ENCODE results near the gene TAT. TPM values are rescaled to one million over a fixed set of nuclear protein-coding genes. Genes with fewer than 3 reads are reported as not detected.
A peak's percentile ranks its signal among the peaks of the same experiment; 100 is the strongest.
"Not testable (repeated sequence)": the region's sequence is repeated elsewhere in the genome, so short reads cannot be mapped to it uniquely, and the experiment has no call there.

Gene TAT
- not detected for total RNA-seq
- polyA plus RNA-seq = not detected
- 0 to 0.09 (median 0) reads per million in 6 experiments for total RNA-seq

DNA sequence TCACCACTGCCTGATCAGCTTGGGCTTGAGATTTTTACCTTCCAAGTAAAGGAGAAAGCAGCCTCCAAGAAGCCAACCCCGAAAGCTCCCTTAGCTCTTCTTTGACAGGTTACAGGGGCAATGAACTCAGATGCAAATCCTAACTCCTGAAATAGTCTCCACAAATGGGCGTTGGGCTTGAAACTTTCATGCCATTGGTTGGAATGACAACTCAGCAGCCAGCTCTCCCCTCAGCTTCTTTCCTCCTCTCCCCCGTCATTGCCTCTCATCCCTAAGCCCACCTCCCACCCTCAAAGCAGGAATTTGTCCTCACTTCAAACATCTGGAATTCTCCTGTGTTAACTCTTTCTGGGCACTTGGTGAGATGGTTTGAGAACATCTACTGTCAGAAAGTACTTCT lies at the start of gene TAT:
TSS of gene TAT (minus strand) at position 122 of the 400 bp plus-strand sequence. CDS start 677 bp downstream, outside the sequence.
- DNase-seq (no peak), ATAC-seq (no peak)
- POLR2A ChIA-PET = no interaction called here
- Mint-ChIP-seq H3K4me3 (no peak within 1 kb of the TSS), H3K27ac (peak within 1 kb of the TSS in 1 of 10 donors; percentile 79), H3K4me1 (peaks cover 0 to 4% (median 0%) of the 10 kb centered on the region in 4 donors), H3K27me3 (peaks cover 4 to 11% (median 7%) of the 10 kb centered on the region in 5 donors), H3K36me3 (no peaks in the 10 kb centered on the region), H3K9me3 (no peaks in the 10 kb centered on the region)

DNA sequence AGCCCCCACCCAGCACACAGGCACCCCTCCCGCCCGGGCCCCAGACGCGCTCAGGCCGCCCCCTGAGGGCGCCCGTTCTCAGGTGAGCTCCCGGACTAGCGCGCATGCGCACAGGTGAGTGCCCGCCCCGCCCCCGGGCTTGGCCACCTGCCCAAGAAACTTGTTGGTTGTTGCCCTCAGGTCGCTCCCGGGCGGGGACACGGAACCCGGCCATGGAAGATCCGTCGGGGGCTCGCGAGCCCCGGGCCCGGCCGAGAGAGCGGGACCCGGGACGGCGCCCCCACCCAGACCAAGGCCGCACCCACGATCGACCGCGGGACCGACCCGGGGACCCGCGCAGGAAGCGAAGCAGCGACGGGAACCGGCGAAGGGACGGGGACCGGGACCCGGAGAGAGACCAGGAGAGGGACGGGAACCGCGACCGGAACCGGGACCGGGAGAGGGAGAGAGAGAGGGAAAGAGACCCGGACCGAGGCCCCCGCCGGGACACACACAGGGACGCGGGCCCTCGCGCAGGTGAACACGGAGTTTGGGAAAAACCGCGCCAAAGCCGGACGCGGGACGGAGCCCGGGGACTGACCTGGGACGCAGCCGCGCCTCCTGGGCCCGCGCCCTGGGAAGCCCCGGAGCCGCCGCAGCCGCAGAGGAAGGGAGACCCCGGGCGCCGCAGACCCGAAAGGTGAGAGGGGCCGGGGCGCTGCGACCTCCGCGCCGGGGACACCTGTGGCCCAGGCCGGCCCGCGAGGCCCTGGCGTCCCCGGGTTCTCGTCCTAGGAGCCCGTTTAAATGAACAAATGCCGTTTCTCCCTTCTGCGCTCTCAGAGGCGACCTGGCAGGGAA lies 49.3 kb upstream of the TAT start, which contains the start of gene MARVELD3:
TSS of gene MARVELD3 (plus strand) at position 167 of the 840 bp plus-strand sequence. CDS start at position 213, 46 bp downstream.
- Mint-ChIP-seq H3K4me1 (peaks cover 5 to 15% (median 8%) of the 10 kb centered on the region in 4 donors), H3K9me3 (no peaks in the 10 kb centered on the region), H3K27ac (no peak within 1 kb of the TSS), H3K36me3 (peaks cover 0 to 2% (median 0%) of the 10 kb centered on the region in 3 donors), H3K4me3 (peak within 1 kb of the TSS in 8 of 10 donors; percentile 37 to 74 (median 62)), H3K27me3 (peaks cover 2 to 18% (median 10%) of the 10 kb centered on the region in 5 donors)
- DNase-seq (peak in 6 of 10 donors; percentile 20 to 48 (median 25)), ATAC-seq (peak; percentile 14 to 25)
- POLR2A ChIA-PET = no interaction called here

DNA sequence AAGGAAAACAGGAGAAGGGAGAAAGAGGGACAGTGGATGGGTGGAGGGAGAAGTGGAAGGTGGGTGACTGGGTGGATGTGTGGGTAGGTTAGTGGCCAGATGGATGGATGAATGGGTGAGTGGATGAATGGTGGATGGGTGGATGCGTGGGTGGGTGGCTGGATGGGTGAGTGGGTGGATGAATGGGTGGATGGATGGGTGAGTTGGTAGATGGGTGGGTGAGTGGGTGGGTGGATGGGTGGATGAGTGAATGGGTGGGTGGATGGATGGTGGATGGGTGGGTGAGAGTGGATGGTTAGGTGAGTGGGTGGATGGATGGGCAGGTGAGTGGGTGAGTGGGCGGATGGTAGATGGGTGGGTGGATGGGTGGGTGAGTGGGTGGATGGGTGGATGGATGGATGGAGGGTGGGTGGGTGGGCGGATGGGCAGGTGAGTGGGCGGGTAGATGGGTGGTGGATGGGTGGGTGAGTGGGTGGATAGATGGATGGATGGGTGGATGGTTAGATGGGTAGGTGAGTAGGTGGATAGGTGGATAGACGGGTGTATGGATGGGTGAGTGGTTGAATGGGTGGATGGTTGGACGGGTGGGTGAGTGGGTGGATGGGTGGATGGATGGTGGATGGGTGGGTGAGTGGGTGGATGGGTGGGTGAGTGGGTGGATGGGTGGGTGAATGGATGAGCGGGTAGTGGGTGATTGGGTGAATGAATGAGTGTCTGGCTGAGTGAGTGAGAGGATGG lies 48.4 kb upstream of the TAT start:
- H3K4me3 Mint-ChIP-seq = peak overlapping the region in 7 of 10 donors; percentile 16 to 70 (median 36)
- no peak for DNase-seq
- H3K27ac Mint-ChIP-seq = no peak overlapping the region
- no peak for ATAC-seq
- POLR2A ChIA-PET = no interaction called here
- H3K36me3 Mint-ChIP-seq = peaks cover 0 to 2% (median 0%) of the 10 kb centered on the region in 3 donors
- no peaks in the 10 kb centered on the region for H3K9me3 Mint-ChIP-seq
- peaks cover 5 to 15% (median 9%) of the 10 kb centered on the region in 4 donors for H3K4me1 Mint-ChIP-seq
- H3K27me3 Mint-ChIP-seq = peaks cover 2 to 24% (median 10%) of the 10 kb centered on the region in 5 donors

DNA sequence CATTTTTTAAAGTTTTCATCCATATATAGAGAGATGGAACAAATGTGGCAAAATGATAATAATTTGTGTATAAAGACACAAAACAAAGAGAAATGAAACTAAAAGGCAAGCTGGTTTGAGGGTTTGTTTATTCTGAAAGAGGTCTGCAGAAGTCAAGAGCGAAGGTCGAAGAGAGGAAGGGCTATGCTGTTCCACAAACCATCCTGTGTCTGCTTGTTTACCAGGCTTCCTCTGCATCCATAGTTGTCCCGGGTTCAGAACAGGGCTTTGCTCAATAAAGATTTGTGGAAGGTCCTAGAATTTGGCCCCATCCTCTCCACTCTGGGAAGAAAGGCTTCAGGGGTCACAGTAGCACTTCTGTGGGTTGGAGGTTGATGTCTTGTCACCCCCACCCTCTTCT lies 46.7 kb upstream of the TAT start:
- Mint-ChIP-seq H3K27me3 (peaks cover 3 to 25% (median 18%) of the 10 kb centered on the region in 5 donors), H3K9me3 (no peaks in the 10 kb centered on the region), H3K27ac (no peak overlapping the region), H3K4me3 (no peak overlapping the region), H3K36me3 (peaks cover 0 to 2% (median 0%) of the 10 kb centered on the region in 3 donors), H3K4me1 (peaks cover 5 to 15% (median 9%) of the 10 kb centered on the region in 4 donors)
- POLR2A ChIA-PET = no interaction called here
- DNase-seq (no peak), ATAC-seq (no peak)

DNA sequence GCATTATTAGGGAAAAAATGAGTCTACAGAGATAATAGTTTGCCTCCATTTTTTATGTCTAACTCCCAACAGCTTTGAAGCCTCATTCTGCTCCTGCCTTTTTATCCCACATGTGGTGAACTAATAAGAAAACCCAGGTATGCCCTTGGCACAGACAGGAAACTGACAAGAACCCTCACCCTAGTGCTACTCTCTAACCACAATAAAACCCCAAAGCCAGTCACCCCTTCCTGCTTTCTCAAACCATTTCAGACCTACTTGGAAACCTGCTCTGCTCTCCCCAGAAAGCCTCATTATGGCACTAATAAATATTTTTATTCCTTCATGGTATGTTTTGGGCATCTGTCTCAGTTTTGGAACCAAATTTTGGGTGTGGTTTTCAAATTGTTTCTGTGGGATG lies 45.2 kb upstream of the TAT start:
- peak in 1 of 10 donors; percentile 4 for DNase-seq
- peak in 1 of 2 donors; percentile 54 for ATAC-seq
- POLR2A ChIA-PET = no interaction called here
- Mint-ChIP-seq H3K27ac (no peak overlapping the region), H3K4me1 (peaks cover 5 to 15% (median 9%) of the 10 kb centered on the region in 4 donors), H3K4me3 (no peak overlapping the region), H3K36me3 (peaks cover 0 to 2% (median 0%) of the 10 kb centered on the region in 3 donors), H3K9me3 (no peaks in the 10 kb centered on the region), H3K27me3 (peaks cover 6 to 29% (median 19%) of the 10 kb centered on the region in 5 donors)

DNA sequence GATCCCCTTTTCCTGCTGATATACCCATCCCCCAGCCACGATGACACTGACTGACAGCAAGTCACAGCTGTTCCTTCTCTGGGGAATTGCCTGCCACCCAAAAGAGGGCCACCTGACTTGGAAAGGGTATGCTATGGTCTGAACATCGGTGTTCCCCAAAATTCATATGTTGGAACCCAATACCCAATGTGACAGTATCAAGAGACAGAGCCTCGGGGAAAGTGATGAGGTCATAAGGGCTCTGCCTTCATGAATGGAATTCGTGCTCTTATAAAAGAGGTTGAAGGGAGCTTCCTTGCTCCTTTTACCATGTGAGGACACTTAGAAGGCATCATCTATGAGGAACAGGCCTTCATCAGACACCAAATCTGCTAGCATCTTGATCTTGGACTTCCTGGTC lies 41.5 kb upstream of the TAT start:
- H3K4me3 Mint-ChIP-seq = no peak overlapping the region
- no peaks in the 10 kb centered on the region for H3K9me3 Mint-ChIP-seq
- peaks cover 6 to 41% (median 19%) of the 10 kb centered on the region in 5 donors for H3K27me3 Mint-ChIP-seq
- POLR2A ChIA-PET = no interaction called here
- H3K36me3 Mint-ChIP-seq = no peaks in the 10 kb centered on the region
- H3K4me1 Mint-ChIP-seq = peaks cover 5 to 10% (median 9%) of the 10 kb centered on the region in 4 donors
- DNase-seq (no peak), ATAC-seq (no peak)
- H3K27ac Mint-ChIP-seq = no peak overlapping the region

DNA sequence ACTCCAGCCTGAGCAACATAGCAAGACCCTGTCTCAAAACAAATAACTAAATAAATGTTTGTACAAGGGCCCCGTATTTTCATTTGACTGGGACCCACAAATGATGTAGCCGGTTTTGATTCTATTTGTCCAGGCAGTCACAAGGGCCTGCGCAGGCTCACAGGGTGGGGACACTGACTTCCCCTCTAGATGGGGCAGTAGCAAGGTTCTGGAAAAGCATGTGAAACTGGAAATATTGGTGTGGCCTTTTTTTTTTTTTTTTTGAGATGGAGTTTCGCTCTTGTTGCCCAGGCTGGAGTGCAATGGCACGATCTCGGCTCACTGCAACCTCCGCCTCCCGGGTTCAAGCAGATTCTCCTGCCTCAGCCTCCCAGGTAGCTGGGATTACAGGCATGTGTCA lies 38.1 kb upstream of the TAT start:
- H3K4me1 Mint-ChIP-seq, H3K9me3 Mint-ChIP-seq, POLR2A ChIA-PET, H3K4me3 Mint-ChIP-seq, DNase-seq, H3K27ac Mint-ChIP-seq, ATAC-seq, H3K36me3 Mint-ChIP-seq: not testable (repeated sequence)
- peaks cover 10 to 37% (median 24%) of the 10 kb centered on the region in 5 donors for H3K27me3 Mint-ChIP-seq

DNA sequence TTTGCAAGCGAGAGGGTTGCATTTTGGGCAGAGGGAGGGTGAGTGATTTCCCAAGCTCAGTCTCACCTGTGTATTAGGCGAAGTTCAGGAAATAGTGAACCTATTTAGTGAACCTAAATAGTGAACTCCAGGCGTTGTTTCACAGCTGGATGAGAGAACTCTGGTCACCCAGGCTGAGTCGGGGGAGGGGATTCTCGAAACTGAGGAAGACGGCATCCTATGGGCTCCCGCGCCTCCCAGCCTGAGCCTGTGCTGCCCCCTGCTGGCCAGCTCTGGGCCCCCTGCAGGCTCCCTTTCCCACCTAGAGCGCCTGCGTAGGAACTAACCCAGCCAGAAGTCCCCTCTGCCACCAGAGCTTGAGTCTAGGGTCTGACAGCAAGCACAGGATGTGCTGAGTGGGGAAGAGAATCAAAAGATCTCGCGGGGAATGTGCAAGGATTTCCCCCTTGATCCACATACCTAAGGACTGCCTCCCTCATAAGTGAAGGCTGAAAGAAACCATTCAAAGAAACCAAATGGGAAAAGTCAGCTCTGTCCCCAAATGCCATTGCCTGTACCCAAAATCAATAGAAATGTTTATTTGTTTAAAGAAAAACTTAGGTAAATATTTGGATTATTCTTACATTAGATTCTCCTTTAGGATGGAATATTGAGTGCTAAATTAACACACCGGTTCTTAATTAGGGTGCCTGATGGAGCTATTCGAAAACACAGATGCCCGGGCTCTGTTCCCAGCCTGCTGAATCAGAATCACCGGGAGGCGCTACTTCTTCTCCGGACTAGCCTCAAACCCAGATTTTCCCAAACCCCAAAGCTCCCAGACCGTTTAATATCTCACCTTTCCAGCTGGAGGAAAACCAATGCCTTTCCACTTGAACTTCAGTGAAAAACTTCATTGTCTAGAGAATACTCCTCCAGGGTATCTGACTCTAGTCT lies 34.3 kb upstream of the TAT start:
- peaks cover 0 to 2% (median 0%) of the 10 kb centered on the region in 9 donors for H3K9me3 Mint-ChIP-seq
- peak overlapping the region in 1 of 10 donors; percentile 56 for H3K27ac Mint-ChIP-seq
- DNase-seq = peak; percentile 59 to 86 (median 76)
- H3K4me1 Mint-ChIP-seq = peaks cover 0 to 6% (median 3%) of the 10 kb centered on the region in 4 donors
- peak; percentile 99 to 100 for ATAC-seq
- H3K27me3 Mint-ChIP-seq = peaks cover 4 to 24% (median 18%) of the 10 kb centered on the region in 5 donors
- no peaks in the 10 kb centered on the region for H3K36me3 Mint-ChIP-seq
- H3K4me3 Mint-ChIP-seq = no peak overlapping the region
- POLR2A ChIA-PET = interaction anchor here (0.6 to 1.8 kb wide), 2 partner anchors 46 to 214 kb away, joined by 3 to 22 read pairs; no protein-coding TSS in a partner anchor

DNA sequence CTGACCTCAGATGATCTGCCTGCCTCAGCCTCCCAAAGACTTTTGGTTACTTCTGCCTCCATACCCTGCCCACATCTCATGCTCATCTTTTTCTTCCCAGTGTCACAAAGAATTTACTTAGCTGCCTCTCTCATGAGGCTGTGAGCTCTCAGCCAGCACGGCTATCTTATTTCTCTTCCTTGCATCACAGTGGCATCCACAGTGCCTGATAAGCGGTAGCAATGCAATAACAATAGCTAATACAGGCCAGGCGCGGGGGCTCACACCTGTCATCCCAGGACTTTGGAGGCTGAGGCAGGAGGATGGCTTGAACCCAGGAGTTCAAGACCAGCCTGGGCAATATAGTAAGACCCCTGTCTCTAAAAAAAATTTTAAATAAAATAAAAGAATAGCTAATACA lies 33.6 kb upstream of the TAT start:
- H3K4me3 Mint-ChIP-seq = no peak overlapping the region
- H3K4me1 Mint-ChIP-seq = peaks cover 0 to 6% (median 3%) of the 10 kb centered on the region in 4 donors
- no peak for DNase-seq
- H3K36me3 Mint-ChIP-seq = no peaks in the 10 kb centered on the region
- no peak for ATAC-seq
- H3K27me3 Mint-ChIP-seq = peaks cover 4 to 18% (median 14%) of the 10 kb centered on the region in 5 donors
- peaks cover 0 to 2% (median 0%) of the 10 kb centered on the region in 9 donors for H3K9me3 Mint-ChIP-seq
- POLR2A ChIA-PET = interaction anchor here (0.6 to 1.8 kb wide), 2 partner anchors 45 to 215 kb away, joined by 3 to 22 read pairs; no protein-coding TSS in a partner anchor
- H3K27ac Mint-ChIP-seq = peak overlapping the region in 1 of 10 donors; percentile 44

DNA sequence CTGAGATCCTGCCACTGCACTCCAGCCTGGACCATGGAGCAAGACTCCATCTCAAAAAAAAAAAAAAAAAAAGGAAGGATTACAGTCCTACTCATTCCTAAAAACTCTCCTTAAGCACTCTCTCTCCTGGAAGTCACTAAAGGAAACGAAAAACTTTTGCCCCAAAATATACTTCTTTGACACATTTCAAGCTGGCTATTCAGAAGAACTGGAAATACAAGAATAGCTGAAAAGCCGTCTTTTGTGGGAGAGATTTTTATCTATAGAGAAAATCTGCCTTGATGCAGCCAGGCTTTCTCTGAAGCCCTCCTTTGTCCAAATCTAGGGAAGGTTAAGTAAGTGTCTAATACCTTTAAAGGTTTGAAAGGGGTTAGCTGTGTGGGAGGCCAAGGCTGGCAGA lies 32.2 kb upstream of the TAT start:
- DNase-seq (no peak), ATAC-seq (no peak)
- peaks cover 0 to 2% (median 0%) of the 10 kb centered on the region in 9 donors for H3K9me3 Mint-ChIP-seq
- POLR2A ChIA-PET = interaction anchor here (0.8 kb wide), 1 partner anchor 136 kb away, joined by 6 read pairs; no protein-coding TSS in a partner anchor
- no peaks in the 10 kb centered on the region for H3K36me3 Mint-ChIP-seq
- H3K4me3 Mint-ChIP-seq = no peak overlapping the region
- no peak overlapping the region for H3K27ac Mint-ChIP-seq
- peaks cover 0 to 6% (median 3%) of the 10 kb centered on the region in 4 donors for H3K4me1 Mint-ChIP-seq
- H3K27me3 Mint-ChIP-seq = peaks cover 4 to 18% (median 9%) of the 10 kb centered on the region in 5 donors

DNA sequence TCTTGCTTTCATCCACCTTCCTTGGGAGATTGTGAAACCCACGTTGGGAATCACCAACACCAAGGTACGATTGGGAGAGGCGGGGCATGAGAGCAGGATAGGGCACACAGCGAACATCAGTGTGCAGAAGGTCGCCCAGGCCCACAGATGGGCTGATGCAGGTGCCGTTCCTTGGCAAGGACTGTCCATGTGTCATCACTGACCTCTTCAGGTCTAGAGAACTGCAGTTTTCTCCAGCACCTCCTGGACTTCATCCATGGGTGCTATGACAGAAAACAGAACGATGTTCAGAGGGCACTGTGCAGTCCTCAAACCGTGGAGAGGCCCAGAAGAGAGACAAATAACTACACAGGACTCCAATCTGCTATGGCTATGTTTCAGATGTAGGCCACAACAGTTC lies 23.9 kb upstream of the TAT start:
- H3K4me1 Mint-ChIP-seq = no peaks in the 10 kb centered on the region
- H3K4me3 Mint-ChIP-seq = no peak overlapping the region
- peaks cover 2 to 17% (median 8%) of the 10 kb centered on the region in 5 donors for H3K27me3 Mint-ChIP-seq

More for the DNA sequence above, 23.9 kb upstream of the TAT start:
- POLR2A ChIA-PET = no interaction called here
- DNase-seq (no peak), ATAC-seq (no peak)
- no peaks in the 10 kb centered on the region for H3K36me3 Mint-ChIP-seq
- H3K27ac Mint-ChIP-seq = no peak overlapping the region
- H3K9me3 Mint-ChIP-seq = no peaks in the 10 kb centered on the region
